ENCODE results near the gene MDM1.

MDM1 gene

DNA sequence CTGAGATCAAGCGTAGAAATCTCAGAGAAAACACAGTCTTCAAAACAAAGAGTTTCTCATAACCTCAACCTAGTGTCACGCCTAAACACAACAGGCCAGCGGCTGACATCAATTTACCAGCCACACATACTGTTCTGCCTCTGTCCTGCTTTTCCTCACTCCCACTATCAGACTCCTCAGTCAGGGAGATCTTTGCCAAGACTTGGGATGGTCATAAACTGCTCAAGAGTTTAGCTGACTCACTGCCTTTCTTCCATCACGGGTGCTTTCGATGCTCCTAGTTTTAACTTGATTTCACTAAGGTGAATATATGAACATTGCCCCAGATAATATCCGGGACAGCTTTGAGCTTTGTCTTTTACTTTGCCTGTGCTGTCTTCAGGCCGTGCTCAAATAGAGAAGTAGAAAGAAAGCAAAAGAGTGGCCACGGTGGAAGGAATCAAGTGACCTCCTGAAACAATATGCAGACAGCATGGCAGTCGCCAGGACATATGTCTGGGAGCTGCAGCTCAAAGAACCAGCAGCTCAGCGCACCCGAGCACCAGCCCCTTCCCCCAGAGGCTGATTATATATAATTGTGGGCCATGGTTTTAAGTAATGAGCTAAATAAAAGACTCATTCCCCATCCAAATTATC lies 12.1 kb downstream of the MDM1 start:
- no peak for DNase-seq

DNA sequence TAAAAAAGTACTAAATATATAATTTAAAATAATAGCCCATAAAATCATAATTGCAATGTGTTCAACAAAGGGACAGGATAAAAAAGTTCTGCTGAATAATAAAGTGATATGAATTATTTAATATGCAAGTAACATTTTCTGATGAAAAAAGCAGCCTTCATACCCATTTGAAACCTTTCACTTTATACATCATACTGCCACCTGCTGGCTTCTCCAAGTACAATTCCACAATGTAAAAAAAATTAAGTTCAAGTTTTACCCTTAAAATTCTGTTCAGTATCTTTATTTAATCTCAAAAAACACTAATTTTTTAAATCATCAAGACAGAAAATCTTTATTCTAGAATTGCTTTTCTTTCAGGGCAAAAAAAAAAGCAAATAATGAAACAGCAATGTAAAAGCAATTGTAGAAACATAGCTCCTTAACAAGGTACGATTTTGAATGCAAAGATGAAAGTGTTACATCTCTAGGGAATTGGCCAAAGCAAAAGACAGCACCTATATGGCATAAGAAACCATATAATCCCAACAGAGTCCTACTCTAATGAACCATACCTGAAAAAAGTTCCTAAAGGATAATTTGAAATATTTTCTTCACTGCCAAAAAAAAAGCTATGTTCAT lies 15.0 kb downstream of the MDM1 start:
- peak; percentile 16 for DNase-seq

DNA sequence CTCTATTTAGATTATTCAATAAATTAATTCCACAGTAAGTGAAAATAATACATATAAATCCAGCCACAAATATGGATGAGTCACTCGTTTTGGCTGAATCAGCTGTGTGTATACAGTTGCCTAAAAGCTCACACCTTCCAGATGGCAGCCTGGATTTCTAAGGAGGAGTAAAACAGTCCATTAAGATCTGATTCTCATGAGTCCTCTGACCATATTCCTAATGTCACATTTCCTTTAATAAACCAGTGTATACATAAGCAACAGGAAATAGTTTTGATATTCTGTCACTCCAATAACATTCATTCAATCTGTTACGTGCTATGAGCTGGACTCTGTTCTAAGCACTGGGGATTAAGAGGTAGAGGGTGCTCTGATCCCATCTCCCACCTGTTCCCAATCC lies 21.8 kb downstream of the MDM1 start:
- DNase-seq, result no peak

DNA sequence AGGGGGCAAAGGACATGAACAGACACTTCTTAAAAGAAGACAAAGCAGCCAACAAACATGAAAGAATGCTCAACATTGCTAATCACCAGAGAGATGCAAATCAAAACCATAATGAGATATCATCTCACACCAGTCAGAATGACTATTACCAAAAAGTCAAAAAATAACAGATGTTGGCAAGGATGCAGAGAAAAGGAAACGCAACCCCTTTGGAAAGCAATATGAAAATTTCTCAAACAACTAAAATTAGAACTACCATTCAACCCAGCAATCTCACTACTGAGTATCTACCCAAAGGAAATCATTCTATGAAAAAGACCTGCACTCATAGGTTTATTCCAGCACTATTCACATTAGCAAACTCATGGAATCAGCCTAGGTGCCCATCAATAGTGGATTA lies 25.6 kb downstream of the MDM1 start:
- no peak for DNase-seq

DNA sequence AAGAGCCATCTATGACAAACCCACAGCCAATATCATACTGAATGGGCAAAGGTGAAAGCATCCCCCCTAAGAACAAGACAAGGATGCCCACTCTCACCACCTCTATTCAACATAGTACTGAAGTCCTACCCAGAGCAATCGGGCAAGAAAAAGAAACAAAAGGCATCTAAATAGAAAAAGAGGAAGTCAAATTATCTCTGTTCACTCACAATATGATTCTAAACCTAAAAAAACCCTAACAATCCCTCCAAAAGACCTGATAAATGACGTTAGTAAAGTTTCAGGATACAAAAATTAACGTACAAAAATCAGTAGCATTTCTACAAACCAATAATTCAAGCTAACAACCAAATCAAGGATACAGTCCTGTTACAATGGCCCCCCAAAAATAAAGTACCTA lies 26.9 kb downstream of the MDM1 start:
- no peak for DNase-seq

DNA sequence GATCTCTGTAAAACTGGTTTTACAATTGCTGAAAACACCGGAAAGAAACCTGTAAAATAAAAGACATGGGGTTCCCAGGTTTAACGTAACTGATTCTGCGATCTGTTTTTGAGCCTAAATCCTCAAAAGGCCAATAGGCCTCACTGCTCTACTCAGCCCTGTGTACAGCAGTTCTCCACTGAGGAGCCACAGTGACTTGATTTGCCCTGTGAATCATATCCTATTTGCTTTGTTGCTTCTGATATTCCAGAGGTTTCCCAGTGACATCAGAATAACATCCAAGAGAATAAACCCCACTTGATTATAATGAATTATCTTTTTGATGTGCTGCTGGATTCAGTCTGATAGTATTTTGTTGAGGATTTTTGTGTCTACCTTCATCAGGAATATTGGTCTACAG lies 27.5 kb downstream of the MDM1 start:
- DNase-seq, result no peak

DNA sequence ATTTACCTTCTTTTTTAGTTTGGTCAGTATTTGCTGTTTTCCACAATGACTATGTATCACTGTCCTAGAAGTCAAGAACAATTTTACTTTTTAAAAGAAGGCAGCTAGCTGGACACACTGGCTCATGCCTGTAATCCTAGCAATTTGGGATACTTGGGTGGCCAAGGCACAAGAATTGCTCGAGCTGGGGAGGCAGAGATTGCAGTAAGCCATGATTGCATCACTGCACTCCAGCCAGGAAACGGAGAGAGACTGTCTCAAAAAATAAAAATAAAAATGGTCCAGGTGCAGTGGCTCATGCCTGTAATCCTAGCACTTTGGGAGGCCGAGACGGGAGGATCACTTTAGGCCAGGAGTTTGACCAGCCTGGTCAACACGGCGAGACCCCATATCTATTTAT lies 28.3 kb downstream of the MDM1 start:
- DNase-seq, result no peak

DNA sequence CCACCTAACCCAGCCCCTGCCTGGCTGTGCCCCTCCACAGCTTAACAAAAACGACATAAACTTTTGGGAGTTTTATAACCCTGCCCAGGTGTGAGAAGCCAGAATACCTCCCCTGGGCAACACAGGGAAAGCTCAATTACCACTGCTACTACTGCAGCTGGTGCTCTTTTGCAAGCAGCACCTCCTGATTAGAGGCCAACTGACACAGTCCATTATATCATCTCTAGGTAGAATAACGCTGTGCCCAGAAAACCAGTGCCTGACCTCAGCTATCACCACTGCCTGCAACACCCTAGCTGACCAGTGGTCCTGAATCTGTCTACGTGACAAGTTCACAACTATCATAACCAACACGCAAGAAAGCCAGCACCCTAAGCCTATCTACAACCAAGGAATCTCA lies 34.2 kb downstream of the MDM1 start:
- DNase-seq, result no peak

DNA sequence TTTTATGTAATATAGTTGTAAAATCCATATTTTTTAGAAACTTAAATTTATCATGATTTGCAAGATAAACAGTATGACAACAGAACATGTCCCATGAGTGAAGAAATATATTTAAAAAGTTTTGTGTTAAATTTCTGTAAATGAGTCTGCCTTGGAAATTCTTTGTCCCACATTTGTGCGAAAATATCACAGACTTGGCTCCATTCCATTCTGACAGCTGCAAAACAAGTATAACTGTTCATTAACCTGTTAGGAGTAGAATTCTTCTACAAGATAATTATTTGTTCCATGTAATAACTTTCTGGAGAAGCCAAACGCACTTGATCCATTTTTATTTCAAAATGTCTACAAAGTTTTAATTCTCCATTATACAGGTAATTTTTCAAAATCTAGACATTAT lies 37.9 kb downstream of the MDM1 start:
- no peak for DNase-seq

DNA sequence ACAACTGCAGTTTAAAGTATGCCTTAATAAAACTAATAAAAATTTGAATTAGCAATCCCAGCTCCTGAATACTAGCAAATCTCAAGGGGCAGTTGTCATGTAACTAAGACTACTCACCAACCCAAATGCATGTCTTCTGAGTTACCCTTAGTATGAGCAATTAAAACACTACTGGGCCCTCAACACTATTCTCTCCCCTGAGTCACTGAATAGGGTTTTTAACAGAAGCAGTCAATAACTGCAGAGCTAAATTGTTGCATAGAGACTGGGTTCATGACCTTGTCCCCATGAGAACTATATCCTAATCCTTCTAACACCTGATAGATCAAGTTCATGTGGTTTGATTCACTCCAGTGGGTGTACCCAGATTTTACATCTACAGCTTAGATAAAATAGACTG lies 38.8 kb downstream of the MDM1 start:
- no peak for DNase-seq

DNA sequence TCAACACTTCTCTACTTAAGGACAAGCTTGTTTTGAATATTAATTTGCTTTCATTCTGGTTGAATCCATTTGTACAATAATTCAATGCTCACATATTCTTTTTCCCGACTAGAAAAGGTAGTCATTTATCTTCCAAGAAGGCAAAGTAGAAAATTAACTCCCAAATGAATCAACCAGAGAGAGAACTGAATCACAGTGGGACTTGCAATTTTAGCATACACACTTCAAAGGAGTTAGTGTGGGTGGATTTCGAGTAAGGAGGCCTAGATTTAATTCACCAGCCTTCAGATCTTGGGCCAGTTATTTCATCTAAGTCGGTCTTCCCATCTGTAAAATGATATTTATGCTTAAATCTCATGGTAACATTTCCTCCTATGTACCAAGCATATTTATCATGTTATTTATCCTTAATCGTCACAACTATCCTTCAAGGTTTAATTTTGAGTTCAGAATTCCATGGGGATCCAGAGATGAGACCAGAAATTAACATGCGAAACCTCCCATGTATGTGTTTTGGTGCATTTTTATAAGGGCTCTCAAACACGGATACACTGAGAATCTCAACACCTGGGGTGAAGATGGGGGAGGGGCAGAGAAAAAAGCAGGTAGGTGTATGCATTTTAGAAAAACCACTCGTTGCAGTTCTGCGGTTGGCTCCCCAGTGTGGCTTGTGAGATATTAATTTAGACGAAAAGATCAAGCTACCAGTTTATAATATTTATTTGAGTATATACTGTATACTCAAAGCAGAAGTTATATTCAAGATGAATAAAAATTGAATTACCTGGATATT lies 39.8 kb downstream of the MDM1 start:
- no peak for DNase-seq

DNA sequence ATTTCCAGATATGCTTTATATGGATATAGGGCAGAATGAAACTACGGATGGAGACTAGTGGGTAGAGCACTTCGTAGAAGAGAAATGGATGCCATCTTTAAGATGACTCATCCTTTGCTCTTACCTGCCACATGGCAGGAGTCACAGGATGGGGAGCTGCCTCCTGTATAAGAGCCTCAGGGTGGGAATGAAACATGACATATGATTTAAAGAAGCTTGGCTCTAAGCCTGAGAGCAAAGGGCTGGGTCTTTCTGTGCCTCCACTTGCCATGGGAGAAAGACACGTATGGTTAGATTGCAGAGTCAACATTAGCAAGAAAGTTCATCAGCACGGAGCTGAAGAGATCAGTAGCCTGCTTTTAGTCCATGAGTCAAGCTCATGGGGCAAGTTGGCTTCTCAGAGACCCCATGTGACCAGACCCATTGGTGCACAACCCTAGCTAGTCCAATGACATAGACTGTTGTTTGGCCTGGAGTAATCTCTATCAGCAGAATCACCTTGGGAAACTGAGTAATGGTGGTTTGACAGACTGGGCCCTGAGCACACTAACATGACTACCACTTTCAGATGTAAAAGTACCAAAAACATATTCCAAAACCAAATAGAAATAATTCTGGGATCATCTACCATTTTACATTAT lies 40.6 kb downstream of the MDM1 start:
- no peak for DNase-seq

DNA sequence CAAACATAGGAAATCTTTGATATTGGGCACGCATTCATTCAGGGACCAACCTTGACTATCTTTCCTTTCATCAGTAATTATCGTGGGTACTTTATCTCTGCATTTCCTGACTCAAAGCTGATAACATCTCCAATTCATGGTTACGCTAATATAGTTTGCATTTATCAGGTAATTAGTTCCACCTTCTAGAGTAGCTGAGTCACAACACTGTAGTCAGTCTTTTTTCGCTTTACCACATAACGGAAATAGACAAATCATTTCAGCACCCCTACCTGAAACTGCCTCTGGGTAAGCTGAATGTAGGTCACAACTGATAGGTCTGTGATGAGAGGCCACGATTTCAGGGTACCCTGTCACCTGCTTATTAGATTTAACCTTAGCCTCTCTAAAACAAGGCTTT lies 42.0 kb downstream of the MDM1 start:
- no peak for DNase-seq

DNA sequence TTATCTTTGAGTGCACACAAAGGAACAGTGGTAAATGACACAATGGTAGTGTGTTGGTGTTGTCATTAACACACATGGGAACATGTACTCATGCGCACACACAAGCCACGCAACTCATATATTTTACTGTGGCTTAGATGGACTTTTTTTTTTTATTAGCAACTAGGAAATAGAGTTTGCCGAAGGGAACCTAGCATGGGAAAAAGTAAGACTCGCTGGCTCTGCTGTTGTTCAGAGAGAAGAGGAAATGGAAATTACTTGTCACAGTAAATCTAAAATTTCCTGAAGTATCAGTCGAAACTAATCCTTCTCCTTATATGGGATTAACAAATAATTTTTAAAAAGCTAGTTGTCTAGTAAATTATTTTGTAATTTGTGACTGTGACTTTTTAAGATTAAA lies 45.1 kb downstream of the MDM1 start:
- DNase-seq, result no peak

DNA sequence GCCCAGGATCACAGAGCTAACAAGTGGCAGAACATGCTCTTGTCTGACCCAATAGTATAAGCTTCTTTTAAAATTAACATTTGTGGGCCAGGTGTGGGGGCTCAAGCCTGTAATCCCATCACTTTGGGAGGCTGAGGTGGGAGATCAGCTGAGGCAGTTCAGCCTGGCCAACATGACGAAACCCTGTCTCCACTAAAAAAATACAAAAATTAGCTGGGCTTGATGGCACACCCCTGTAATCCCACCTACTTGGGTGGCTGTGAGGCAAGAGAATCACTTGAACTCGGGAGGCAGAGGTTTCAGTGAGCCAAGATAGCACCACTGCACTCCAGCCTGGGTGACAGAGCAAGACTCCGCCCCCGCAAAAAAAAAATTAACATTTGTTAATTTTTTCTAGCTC lies 45.8 kb downstream of the MDM1 start:
- no peak for DNase-seq

DNA sequence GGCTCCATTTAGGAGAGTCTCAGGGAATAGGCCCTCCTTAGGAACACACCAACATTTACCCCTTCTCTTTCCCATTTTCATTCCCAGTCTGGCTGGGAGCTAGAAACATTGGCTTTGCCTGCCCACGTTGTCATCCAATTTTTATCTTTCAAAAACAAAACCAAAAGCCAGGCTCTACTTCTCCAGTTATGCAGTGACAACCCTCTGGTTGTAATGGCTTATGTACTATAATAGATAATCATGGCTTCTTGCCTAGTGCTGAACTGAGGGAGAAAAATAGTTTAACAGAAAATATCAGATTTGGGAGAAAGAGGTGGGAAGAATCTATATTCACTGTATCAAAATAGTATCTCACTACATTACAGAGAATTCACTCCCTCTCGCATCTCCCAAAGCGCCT lies 46.6 kb downstream of the MDM1 start:
- no peak for DNase-seq

DNA sequence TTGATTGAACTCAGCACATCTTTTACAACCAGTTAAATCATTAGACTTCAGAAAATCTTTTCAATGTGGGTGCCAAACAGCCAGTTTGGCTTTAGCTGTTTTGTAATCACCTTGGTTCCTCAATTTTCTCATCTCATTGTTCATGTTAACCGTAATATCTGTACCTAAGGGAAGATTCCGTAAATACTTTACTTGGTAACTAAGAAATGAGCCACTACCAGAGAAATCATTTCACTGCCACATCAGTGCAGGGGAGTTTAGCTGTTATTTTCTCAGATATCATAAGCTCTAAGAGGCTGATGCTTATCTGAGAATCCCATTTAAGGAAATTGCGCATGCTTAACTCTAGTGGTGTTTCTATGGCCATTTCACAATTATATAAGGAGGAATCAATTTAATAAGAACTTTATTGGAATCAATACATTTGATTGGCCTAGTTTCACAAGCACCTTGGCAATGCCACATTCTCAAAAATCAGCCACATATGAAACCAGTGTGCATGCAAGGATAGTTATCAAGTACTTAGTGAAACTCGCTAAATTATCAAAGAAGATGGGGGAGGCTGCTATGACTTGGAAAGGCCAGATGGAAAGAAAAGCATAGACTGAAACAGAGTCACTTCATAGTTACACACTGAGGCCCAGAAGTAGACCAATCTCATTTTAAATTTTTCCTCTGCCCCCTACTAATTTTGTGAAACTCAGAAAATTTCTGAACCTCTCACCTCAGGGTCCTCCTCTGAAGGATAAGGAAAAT lies 50.7 kb downstream of the MDM1 start:
- no peak for DNase-seq

DNA sequence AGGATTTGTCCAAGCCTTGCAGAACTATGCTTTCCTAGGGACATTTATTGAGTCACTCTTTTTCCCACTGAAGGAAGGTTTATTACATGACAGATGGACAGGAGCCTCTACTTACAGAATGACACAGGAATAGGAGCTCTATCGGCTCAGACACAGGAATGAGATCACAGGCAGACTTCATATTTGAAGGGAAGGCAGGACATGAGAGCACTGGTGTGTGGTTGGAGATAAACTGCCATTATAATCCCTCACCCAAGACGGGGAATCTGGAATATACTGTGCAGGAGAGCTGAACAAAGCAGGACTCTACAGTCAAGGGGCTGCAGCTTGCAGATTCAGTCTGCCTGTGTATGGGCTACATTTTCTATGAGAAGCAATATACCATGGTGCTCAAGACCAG lies 51.9 kb downstream of the MDM1 start:
- no peak for DNase-seq

DNA sequence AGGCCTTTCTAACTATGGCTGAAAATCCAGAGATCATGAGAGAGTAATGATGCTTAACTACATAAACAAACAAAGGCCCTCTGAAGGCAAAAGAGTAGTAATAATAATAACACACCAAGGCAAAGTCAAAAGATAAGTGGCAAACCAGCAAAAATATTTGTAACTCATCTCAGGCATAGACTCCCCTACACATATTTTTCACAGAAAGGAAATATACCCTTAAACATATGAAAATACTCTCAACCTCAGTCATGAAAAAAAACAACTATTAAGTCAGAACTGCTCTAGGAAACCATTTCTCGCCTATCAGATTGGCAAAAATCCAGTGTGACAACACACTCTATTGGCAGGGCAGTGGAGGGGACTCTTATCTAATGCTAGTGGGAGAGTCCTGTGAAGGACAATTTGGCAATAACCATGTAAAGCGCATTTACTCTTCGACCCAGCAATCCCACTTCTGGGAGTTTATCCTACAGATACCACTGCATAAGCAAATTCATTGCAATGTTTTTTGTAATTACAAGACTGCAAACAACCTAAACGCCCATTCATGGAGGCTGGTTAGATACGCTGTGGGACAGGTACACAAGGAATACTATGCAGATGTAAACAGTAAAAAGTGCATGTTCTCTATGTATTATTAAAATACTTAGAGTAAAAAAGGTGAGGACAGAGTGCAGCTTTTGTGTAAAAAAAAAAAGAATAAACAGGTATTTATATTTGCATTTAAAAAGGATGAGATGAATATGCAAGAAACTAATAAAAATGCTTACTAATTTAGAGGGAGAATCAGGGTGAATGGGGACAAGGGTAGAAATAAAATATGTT lies 52.7 kb downstream of the MDM1 start:
- no peak for DNase-seq

DNA sequence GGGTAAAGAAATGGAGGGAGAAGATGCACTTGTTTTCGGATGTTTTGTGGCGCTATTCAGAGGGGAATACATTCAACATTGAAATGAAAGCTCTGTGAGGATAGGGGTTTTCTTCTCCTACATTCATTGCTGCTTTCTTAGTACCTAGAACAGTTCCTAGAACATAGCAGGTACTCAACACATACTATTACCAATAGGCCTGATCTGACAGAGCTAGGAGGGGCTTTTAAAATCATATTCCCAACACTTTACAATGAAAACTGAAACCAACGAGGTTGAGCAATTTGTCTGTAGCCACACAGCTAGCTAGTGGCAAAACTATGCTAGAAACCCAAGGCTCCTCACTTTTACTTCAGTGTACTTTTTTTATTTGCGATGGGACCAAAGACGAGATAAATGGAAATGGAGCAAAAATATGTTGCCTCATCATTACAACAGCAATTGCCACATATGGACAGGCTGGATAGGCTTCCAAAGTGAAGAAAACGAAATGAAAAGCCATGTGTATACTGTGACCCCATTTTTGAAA lies 55.7 kb downstream of the MDM1 start:
- no peak for DNase-seq

DNA sequence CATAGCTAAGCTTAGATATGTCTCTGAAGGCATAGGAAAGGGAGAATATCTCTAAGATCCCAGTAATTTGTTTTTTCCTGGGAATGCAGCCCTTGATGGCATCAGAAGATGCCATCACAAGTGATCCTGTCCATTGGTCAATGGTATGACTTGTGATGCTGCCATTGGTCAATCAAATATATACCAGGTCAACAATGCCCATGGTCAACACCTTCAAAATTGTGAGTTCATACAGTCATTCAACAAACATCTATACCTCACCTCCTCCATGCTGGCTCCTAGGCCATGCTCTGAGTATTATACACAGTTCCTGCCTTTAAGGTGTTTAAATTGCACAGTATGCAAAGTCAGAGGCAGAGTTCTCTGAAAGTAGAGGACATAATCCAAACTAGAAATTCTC lies 59.4 kb downstream of the MDM1 start:
- DNase-seq, result no peak

DNA sequence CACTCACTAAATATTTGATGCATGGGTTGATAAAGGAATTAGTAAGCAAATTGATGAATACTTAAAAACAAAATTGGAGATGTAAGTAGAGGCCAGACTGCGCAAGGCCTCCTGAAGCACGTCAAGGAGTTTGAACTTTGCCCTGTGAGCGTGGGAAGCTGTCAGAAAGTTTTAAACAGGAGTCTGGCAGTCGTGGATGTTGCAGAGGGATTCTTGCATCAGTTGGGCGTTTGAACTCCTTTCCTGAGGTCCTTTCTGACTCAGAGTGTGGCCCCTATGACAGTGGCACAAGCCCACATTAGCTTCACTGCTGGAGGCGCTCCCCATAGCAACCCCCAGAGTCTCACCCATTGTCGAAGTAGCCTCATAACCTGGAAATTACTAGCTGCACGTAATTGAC lies 60.8 kb downstream of the MDM1 start:
- no peak for DNase-seq
